Bronchial epithelial cell (primary cell): ENCODE results near the gene SRBD1. TPM values are rescaled to one million over a fixed set of nuclear protein-coding genes. Genes with fewer than 3 reads are reported as not detected.

Experiments used
- DNase-seq: peaks from one replicate; pipeline ENCODE4 v3.0.0-alpha.2; 2010; ENCODE audit warnings: low read depth
- FAIRE-seq: peaks from 2 replicates; lab custom pipeline; 2011; peaks lifted over from hg19 to GRCh38; lab: Jason Lieb, UNC
- H3K27me3 ChIP-seq: 2 replicates; pipeline ENCODE4 v1.5.1; 2011; ENCODE audit warnings: low read length; ENCODE audit not compliant: control insufficient read depth, insufficient read depth
- H3K36me3 ChIP-seq: 2 replicates; pipeline ENCODE4 v1.5.1; 2011; ENCODE audit warnings: low read length; ENCODE audit not compliant: control insufficient read depth, insufficient read depth
- H3K4me3 ChIP-seq: 2 replicates; pipeline ENCODE4 v1.5.1; 2011; ENCODE audit warnings: mild to moderate bottlenecking, low read depth, low read length, control low read depth
- CTCF ChIP-seq: IDR thresholded peaks from 2 replicates; pipeline ENCODE4 v1.5.1; 2011; ENCODE audit warnings: mild to moderate bottlenecking, moderate library complexity, low read length, control low read depth, inconsistent platforms; ENCODE audit not compliant: insufficient read depth, severe bottlenecking
- total RNA-seq: library from RNA; depleted of rRNA; stranded (reverse); fragments of >200 nt; gene quantifications from 2 replicates; pipeline ENCODE4 v1.2.1, GENCODE V29; 2014

SRBD1 gene
- total RNA-seq, result 12.9 and 13.4 TPM in 2 replicates

- no peaks in the 10 kb centered on the region for H3K27me3 ChIP-seq
Observed at GRCh38 chr2:45611020-45611859, at the start of gene SRBD1. Gene SRBD1 (minus strand): TSS chr2:45611267. CDS start chr2:45605441, 5,826 bp downstream.

GRCh38 chr2:45654250-45654649, 43.2 kb upstream of the SRBD1 start:
- Histone ChIP-seq H3K36me3 (no peaks in the 10 kb centered on the region), H3K27me3 (no peaks in the 10 kb centered on the region), H3K4me3 (no peak overlapping the region)
- TF ChIP-seq CTCF, result no peak
- no peak for DNase-seq
- FAIRE-seq, result no peak

More at GRCh38 chr2:45611020-45611859, at the start of gene SRBD1:
- no peak for TF ChIP-seq CTCF
- no peak for FAIRE-seq
- peak; percentile 92 for DNase-seq
- peak within 1 kb of the TSS; percentile 47 for H3K4me3 ChIP-seq
- H3K36me3 ChIP-seq, result no peaks in the 10 kb centered on the region

- Histone ChIP-seq H3K36me3 (no peaks in the 10 kb centered on the region), H3K27me3 (no peaks in the 10 kb centered on the region), H3K4me3 (peak overlapping the region; percentile 73)
- TF ChIP-seq CTCF, result no peak
- FAIRE-seq (no peak), DNase-seq (no peak)
Observed at GRCh38 chr2:45653122-45653913, 42.3 kb upstream of the SRBD1 start.

- no peak for TF ChIP-seq CTCF
- FAIRE-seq, result no peak
- H3K36me3 ChIP-seq, result no peaks in the 10 kb centered on the region
- DNase-seq, result no peak
- H3K27me3 ChIP-seq, result no peaks in the 10 kb centered on the region
- peak overlapping the region; percentile 73 for H3K4me3 ChIP-seq
Observed at GRCh38 chr2:45652090-45653031, 41.3 kb upstream of the SRBD1 start.

- DNase-seq, result no peak
- no peaks in the 10 kb centered on the region for H3K27me3 ChIP-seq
- no peak for FAIRE-seq
- peak within 1 kb of the TSS; percentile 73 for H3K4me3 ChIP-seq
- no peak for TF ChIP-seq CTCF
- H3K36me3 ChIP-seq, result no peaks in the 10 kb centered on the region
Observed at GRCh38 chr2:45651415-45652089, 40.5 kb upstream of the SRBD1 start, which contains the start of gene PRKCE. Gene PRKCE (plus strand): TSS chr2:45651675.
